ENCODE data around the gene MTA3. TPM values are rescaled to one million over a fixed set of nuclear protein-coding genes. Genes with fewer than 3 reads are reported as not detected.
"Not testable (repeated sequence)": the region's sequence is repeated elsewhere in the genome, so short reads cannot be mapped to it uniquely, and the experiment has no call there.

MTA3 gene
- total RNA-seq, 6 experiments from 2014 or later, result 6.3 to 13.0 (median 11.4) TPM

- TF ChIP-seq POLR2A (IDR thresholded peaks at IDR 0.05), result no peak
- no peak for TF ChIP-seq CTCF (IDR thresholded peaks at IDR 0.05)
- WGBS (ENCODE audit: insufficient coverage, low coverage, low lambda C conversion rate, missing lambda C conversion rate), result 75% methylated on average over 4 of the region's 5 CpGs
- Histone ChIP-seq H3K9me3 (no peaks in the 10 kb centered on the region), H3K36me3 (peaks cover 0 to 4% (median 0%) of the 10 kb centered on the region in 4 donors), H3K4me3 (no peak overlapping the region), H3K27me3 (no peaks in the 10 kb centered on the region), H3K27ac (no peak overlapping the region), H3K4me1 (no peaks in the 10 kb centered on the region)
- ATAC-seq (no peak), DNase-seq (no peak)
- intact Hi-C loops (cut with DNase I), result no loop called here
These were observed 54.7 kb downstream of the MTA3 start for GRCh38 chr2:42622943-42623676.

DNA sequence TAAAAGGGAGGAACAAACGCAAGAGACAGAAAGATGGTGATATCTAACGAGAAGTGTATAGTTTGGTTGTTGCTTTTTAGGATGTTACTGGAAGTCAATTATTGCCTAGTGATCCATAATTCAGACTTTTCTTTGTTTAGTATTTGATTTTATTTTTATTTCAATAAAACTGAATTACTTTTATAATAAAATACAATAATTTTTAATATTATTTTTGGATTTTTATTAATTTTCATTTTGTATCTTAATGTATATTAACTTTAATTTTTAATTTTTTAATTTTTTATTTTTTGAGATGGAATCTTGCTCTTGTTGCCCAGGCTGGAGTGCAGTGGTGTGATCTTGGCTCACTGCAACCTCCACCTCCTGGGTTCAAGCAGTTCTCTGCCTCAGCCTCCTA is 55.6 kb downstream of the MTA3 start:
- 100% methylated on average over 2 of the region's 2 CpGs for whole genome bisulfite sequencing (ENCODE audit: insufficient coverage, low coverage, low lambda C conversion rate, missing lambda C conversion rate)
- no peak for TF ChIP-seq CTCF (IDR thresholded peaks at IDR 0.05)
- TF ChIP-seq POLR2A (IDR thresholded peaks at IDR 0.05), result no peak
- no peaks in the 10 kb centered on the region for H3K27me3 ChIP-seq
- DNase-seq, result no peak
- no peak overlapping the region for H3K27ac ChIP-seq
- ATAC-seq, result no peak
- H3K9me3 ChIP-seq, result no peaks in the 10 kb centered on the region
- H3K36me3 ChIP-seq, result peaks cover 0 to 4% (median 0%) of the 10 kb centered on the region in 4 donors
- intact Hi-C loops (cut with DNase I), result no loop called here
- no peaks in the 10 kb centered on the region for H3K4me1 ChIP-seq
- no peak overlapping the region for H3K4me3 ChIP-seq

GRCh38 chr2:42628024-42628423 is 59.6 kb downstream of the MTA3 start:
- ATAC-seq; H3K27me3 ChIP-seq; H3K36me3 ChIP-seq; H3K9me3 ChIP-seq; H3K4me1 ChIP-seq; H3K4me3 ChIP-seq; intact Hi-C loops (cut with DNase I); H3K27ac ChIP-seq; DNase-seq: not testable (repeated sequence)
- 93% methylated on average over 9 of the region's 10 CpGs for WGBS (ENCODE audit: insufficient coverage, low coverage, low lambda C conversion rate, missing lambda C conversion rate)

- 96% methylated on average over 6 of the region's 6 CpGs for WGBS (ENCODE audit: insufficient coverage, low coverage, low lambda C conversion rate, missing lambda C conversion rate)
- Histone ChIP-seq H3K36me3 (no peaks in the 10 kb centered on the region), H3K4me1 (no peaks in the 10 kb centered on the region), H3K27me3 (no peaks in the 10 kb centered on the region), H3K27ac (no peak overlapping the region), H3K9me3 (no peaks in the 10 kb centered on the region), H3K4me3 (no peak overlapping the region)
- intact Hi-C loops (cut with DNase I), result no loop called here
- no peak for DNase-seq
- TF ChIP-seq CTCF (IDR thresholded peaks at IDR 0.05) (no peak), POLR2A (IDR thresholded peaks at IDR 0.05) (no peak)
- no peak for ATAC-seq
These were observed 68.5 kb downstream of the MTA3 start for GRCh38 chr2:42636934-42637333.

GRCh38 chr2:42638080-42638784 is 69.8 kb downstream of the MTA3 start:
- no peaks in the 10 kb centered on the region for H3K36me3 ChIP-seq
- H3K27me3 ChIP-seq, result no peaks in the 10 kb centered on the region
- H3K4me3 ChIP-seq, result no peak overlapping the region
- DNase-seq (no peak), ATAC-seq (no peak)
- H3K9me3 ChIP-seq, result no peaks in the 10 kb centered on the region
- 92% methylated on average over 6 of the region's 7 CpGs for WGBS (ENCODE audit: insufficient coverage, low coverage, low lambda C conversion rate, missing lambda C conversion rate)
- no peaks in the 10 kb centered on the region for H3K4me1 ChIP-seq
- no peak overlapping the region for H3K27ac ChIP-seq
- intact Hi-C loops (cut with DNase I), result no loop called here
- TF ChIP-seq POLR2A (IDR thresholded peaks at IDR 0.05) (no peak), CTCF (IDR thresholded peaks at IDR 0.05) (no peak)
